Stimulated activated CD4-positive, alpha-beta T cell treated with anti-CD3 and anti-CD28 coated beads, Interleukin-4, amount 100 ng/mL, for 4 hours (primary cell): Measurements from ENCODE around the gene ODR4.
"Not testable (repeated sequence)": the region's sequence is repeated elsewhere in the genome, so short reads cannot be mapped to it uniquely, and the experiment has no call there.

Experiments
- DNase-seq, 2 experiments: peaks; one replicate each; pipeline ENCODE4 v3.0.0-alpha.2; 2020

Gene ODR4

DNA sequence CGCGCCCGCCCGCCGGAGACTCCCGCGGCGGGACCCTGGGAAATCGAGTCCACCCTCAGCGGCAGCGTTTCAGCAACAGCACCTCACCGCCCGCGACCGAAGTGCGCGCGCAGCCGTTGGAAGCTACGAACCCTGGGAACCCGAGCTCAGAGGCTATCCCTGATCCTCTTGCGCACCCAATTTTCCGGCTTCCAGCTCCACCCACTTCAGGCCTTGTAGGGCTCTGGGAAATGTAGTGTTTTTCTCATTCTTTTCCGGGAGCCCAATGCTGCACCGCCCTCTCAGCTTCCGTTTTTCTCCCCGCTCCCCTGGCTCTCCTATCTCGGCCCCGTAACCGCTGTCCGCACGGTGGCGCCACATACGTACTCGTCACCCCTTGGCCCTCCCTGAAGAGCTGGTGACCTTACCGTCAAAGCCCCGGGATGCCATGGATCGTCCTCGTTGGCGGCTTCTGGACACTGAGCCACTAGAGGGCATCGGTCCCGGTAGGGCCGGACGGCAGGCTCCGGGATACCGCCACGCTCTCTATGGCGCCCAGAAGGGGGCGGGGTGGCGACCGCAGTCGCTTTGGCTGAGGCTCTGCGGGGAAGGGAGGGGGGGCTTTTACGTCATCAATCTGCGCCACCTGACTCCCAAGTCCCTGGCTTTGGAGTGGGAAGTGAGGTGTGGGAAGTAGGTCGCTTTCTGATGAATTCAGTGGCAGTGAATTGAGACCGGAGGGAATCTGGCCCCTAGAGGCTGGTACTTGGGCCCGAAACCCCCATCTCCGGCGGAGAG lies at the start of gene ODR4, which contains the start of gene TPR:
ODR4 (plus strand) TSS at position 687 of the 777 bp plus-strand sequence. CDS start 3,948 bp downstream, outside the sequence.
TPR (minus strand) TSS at position 102 of the 777 bp plus-strand sequence. CDS start 225 bp downstream, outside the sequence.
- peak; percentile 93 to 95 for DNase-seq

DNA sequence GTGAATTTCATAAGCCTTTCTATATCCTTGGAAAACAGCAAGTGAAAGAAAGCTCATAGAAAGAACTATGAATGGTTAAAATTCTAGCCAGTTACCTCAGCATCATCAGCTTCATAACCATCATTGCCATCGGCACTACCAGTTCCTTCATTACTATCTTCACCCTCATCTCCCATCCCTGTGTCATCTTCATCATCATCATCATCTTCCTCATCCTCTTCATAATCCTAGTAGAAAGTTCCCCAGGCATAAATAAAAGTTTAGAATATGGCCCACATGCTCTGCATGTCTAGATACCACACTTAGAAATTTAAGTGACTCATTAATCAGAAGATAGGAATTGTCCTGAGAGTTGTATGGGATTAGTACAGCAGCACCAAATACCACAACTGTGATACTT lies 49.6 kb upstream of the ODR4 start:
- no peak for DNase-seq

DNA sequence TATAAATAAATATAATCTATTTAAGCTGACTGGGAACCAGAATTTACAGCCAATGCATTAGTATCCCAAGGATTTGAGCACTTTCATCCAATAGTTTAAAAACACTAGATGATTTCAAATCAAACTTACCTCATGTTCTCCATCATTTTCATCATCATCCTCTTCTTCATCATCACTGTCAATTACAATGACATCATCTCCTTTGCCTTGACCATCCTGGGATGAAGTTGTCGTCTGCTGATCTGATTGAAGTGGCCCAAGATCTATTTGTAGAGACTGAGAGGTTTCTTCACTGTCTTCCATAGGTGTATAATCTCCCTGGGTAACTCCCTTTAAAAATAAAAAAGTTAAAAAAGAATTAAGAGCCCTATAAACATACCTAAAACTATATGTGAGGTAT lies 48.3 kb upstream of the ODR4 start:
- DNase-seq = no peak

DNA sequence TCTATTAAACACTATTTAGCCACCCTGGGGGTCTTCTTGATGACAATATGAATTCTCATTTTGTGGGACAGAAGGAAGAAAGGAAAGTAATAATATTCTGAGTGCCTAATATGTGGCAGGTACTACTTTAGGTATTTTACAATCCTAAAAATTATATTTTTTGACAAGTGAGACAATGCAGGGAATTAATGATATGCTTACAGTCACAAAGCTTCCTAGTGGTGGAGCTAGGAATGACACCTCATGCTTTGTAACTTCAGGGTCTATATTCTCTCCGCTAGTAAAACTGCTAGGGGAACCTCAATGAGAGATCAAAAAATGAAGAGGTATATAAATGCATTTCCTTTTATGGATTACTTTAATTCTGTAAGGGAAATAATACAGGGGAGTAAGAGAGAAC lies 44.9 kb upstream of the ODR4 start:
- no peak for DNase-seq

DNA sequence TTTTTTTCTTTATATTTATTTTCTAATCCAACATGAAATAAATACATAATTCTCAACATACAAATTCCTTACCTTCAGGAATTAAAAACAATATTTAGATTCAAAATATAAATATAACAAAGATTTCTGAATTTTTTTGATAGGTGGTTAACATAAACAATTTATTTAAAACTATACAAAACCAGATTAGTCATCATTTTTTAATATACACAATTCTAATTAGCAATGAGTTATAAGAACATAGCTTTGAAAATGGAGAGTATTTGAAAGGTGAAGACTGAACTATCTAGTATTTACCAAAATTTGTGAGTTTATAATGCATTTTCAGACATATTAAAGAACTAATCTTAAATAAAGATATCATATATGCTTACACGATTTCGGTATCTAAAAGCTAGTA lies 38.1 kb upstream of the ODR4 start:
- DNase-seq = no peak

DNA sequence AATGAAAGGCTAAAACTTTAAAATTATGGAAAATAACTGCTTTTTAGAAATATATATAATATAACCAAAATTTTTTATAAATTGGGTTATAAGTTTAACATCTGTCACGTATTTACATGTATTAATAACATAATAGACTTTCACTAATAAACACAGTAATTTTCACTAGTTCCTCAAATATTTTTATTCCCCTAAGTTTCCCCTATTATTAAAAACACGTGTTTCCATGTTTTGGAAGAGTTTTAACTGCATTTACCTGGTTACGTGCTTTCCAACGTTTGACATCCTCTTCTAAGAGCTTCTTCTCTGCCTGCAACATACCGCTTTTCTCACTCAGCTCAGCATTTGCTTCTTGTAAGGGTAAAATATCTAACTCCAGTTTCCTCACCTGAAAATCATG lies 34.9 kb upstream of the ODR4 start:
- DNase-seq = no peak

DNA sequence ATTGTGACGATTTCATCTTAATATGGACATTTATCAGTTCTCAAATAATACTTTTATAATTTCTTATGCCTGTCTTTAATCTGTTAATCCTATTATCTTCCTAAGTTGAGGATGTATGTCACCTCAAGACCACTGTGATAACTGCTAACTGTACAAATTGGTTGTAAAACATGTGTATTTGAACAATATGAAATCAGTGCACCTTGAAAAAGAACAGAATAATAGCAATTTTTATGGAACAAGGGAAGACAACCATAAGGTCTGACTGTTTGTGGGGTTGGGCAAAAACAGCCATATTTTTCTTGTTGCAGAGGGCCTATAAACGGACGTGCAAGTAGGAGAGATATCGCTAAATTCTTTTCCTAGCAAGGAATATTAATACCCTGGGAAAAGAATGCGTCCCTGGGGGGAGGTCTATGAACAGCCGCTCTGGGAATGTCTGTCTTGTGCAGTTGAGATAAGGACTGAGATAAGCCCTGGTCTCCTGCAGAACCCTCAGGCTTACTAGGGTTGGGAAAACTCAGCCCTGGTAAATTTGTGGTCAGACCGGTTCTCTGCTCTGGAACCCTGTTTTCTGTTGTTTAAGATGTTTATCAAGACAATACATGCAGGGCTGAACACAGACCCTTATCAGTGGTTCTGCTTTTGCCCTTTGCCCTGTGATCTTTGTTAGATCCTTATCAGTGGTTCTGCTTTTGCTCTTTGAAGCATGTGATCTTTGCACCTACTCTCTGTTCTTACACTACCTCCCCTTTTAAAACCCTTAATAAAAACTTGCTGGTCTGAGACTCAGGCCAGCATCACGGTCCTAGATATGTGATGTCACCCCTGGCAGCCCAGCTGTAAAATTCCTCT lies 27.6 kb upstream of the ODR4 start:
- DNase-seq = not testable (repeated sequence)

DNA sequence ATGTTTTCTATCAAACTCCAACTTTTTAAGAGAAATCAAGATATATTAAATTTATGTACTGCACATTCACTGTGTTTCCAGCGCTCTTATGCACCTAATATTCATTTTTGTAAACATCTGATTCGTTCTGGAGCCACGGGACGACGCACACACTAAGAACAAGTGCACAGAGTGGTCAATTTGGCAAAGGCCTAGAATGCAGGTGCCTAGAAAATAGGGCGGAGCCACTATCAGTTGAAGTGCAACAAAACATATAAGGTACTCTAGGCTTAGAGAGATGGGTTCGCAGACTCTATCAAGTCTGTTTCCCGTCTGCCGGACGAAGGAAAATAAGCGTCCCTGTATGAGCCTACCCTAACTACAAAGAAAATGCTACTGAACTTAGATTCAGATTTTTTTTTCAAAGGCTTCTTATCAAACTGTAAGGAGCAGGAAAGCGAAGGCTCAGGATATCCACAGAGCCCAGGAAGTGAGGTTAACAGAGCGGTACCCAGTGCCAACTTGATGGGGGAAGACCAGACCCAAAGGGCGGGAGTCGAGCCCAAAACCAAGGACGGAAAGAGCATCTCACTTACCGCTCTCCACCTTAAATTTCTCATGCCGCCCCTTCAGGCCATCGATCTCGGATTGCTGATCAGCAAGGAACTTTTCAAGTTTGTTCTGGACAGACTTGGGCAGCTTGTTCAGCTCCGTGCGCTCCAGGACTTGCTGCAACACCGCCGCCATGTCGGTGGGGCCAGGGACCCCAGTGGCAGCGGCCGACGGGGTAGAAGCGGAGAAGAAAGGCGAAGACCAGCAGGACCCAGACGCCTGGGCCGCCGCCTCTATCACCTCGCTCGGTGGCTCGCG lies 1.1 kb upstream of the ODR4 start:
- DNase-seq = peak in 1 of 2 experiments; percentile 7

DNA sequence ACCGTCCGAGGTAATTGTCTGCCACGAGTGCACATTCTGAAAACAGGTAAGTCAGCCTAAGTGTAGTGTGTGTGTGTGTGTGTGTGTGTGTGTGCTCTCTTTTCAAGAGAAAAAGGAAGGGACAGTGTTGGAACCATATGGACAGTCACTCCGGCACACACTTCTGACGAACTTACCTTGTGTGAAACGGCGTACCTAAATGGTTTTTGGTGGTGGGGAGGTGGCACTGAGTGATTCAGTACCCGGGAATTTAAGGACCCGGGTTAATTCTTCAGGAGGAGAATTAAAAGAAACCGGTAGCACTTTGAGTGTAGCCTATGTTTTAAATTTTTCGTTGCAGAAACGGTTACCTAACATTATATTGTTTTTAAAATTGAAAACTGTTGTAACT lies 286 bp downstream of the ODR4 start:
- no peak for DNase-seq

DNA sequence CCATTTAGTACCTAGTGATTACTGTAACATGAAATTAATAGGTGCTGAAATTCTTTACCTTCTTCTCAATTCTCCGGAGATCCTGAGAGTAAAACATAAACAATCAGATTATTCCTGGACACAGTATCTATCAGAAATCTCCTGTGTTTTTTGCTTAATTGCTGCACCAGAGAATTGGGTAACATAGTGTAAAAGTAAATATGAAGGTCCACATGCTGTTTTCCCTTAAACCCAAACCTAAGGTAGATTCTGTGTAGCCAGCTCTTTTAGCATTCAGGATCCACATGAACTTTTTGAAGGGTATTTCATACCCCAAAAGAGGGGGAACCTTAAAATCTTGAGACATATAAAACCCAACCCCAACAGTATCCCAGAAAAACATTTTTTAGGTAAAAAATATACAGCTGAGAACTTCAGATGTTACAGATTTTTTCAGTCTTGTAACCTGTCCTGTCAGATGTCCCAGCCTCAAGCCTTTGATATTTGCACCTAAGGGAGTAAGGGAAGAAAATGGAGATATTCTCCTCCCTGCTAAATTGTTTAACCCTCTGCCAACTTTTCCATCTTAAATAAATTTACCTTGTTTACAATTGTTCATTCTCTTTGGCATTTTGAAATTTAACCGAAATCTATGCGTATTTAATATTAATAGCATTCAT lies 11.2 kb downstream of the ODR4 start:
- DNase-seq = no peak

DNA sequence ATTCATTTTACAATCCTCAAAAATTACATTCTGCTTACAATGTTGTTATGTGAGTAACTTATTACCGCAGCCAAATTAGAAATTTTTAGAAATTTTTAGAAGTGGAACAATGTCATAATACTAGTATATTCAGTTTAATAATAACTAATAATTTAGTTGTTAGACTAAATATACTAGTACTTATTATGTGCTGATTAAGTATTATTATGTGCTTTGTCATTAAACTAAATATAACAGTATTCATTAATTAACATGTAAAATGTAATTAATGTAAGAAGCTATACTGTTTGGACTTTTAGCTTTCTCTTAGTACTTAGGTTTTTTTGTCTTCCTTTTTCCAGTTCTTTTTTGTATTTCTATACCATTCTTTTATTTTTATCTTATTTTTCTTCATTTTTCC lies 15.3 kb downstream of the ODR4 start:
- DNase-seq = no peak

DNA sequence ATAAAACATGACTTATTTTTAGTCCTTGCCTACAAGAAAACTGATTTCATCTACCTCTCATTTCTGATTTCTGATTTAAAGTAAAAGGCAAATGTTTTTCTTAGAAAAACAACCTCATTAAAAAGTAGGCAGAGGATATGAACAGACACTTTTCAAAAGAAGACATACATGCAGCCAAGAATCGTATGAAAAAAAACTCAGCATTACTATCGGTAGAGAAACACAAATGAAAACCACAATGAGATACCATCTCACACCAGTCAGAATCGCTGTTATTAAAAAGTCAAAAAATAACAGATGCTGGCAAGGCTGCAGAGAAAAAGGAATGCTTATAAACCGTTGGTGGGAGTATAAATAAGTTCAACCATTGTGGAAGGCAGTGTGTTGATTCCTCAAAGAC lies 16.2 kb downstream of the ODR4 start:
- no peak for DNase-seq

DNA sequence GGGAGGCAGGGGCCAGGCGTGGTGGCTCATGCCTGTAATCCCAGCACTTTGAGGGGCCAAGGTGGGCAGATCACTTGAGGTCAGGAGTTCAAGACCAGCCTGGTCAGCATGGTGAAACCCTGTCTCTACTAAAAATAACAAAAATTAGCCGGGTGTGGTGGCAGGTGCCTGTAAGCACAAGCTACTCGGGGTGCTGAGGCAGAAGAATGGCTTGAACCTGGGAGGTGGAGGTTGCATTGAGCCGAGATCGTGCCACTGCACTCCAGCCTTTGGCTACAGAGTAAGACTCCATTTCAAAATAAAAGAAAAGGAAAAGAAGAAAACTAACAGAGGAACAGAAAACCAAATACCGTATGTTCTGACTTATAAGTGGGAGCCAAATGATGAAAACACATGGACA lies 17.1 kb downstream of the ODR4 start:
- not testable (repeated sequence) for DNase-seq

DNA sequence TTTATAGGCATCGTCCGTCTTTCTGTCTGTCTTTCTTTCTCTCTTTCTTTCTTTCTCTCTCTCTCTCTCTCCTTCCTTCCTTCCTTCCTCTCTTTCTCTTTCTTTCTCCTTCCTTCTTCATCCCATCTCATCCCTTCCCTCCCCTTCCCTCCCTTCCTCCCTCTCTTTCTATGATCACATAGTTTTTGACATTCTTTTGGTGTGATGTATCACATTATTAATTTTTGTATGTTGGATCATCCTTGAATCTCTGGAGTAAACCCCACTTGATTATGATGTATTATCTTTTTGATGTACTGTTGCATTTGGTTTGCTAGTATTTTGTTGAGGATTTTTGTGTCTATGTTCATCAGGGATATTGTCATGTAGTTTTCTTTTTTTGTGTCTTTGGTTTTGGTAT lies 25.8 kb downstream of the ODR4 start:
- not testable (repeated sequence) for DNase-seq

DNA sequence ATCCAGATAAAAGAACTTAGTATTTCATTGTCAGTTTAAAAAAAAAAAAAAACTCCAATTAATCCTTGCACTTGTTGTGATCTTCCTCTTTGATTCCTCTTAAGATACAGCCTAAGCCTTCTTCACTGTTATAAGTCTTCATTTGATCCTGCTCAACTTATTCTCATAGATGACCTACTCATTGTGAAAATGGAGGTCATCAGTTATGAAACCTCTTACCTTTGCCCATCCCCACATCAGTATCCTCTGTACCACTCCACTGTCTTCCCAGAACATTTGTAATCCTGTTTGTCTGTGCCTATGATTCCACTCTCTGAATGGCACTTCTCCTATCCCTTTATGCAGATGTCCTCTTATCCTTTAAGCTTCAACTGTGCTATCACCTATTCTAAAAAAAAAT lies 28.0 kb downstream of the ODR4 start:
- DNase-seq = no peak

DNA sequence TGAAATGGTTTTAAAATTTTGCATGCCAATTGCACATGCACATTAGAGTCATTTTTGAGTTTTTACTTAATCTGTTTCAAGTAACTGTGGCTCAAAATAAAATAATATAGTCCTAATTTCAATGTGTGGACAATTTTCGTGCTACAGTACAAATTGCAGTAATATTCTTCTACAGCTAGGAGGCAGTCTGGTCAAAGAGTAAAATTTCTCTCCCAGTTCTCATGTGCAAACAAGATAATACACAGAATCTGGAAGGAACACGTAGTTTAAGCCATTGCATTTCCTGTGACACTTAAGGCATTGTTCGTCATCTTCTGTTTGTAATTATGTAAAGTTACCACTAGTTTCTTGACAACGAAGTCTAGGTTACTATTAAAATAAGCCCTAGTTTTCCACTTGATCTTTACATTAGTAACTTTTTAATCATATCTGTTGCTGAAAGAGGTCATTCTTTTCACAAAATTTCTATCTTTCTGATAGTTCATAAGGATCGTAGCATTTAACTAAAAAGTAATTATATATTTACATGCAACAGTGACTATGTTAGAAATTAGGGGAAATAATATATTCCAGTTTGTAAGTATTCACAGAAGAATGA lies 28.9 kb downstream of the ODR4 start:
- no peak for DNase-seq

DNA sequence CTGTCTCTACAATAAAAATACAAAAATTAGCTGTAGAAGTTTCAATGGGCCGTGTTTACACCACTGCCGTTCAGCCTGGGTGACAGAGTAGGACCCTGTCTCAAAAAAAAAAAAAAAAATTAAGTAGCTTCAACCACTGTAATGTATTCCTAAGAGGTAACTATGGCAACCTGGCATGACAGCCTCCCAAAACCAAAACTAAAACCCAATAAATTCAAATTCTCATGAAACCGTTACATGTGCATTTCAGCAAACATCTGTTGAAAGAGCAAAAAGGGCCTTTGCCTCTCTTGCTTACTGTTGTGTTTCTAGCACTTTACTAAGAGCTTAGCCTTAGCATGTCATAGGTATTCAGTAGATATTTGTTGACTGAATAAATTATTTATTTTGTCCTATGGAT lies 33.5 kb downstream of the ODR4 start:
- DNase-seq = no peak

DNA sequence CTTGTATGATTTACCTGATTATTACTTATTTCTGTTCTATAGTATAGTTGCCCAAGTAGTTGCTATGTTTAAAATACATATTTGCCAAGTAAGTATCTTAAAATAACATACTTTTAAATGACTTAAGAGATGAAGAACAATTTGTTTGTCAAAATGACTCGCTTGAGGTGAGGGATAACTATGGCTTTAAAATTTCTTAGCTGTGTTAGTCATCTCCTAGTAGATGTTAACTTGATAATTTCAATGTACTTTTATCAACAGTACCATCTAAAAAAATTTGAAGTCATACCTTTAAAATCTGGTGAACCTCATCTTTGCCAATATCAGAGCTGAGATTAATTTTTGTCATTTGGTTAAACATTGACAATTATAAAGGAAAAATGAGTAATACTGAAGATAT lies 37.7 kb downstream of the ODR4 start:
- DNase-seq = no peak

DNA sequence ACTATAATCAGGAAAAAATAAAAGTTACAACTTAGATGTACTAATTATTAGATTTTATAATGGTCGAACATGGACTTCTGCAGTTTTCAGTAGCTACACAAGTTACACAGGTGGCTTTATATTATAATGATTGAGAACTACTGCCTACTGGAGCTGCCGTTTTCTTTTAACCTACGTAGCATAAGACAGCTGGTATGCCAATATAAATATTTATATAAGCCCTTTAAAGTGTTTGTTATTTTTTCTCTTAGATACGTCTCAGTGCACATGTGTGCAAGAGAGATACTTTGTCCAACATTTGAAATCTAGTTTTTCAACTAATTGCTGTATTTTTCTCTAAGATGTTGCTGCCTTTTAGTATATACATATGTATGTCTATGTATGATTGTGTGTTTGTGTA lies 42.9 kb downstream of the ODR4 start:
- no peak for DNase-seq

DNA sequence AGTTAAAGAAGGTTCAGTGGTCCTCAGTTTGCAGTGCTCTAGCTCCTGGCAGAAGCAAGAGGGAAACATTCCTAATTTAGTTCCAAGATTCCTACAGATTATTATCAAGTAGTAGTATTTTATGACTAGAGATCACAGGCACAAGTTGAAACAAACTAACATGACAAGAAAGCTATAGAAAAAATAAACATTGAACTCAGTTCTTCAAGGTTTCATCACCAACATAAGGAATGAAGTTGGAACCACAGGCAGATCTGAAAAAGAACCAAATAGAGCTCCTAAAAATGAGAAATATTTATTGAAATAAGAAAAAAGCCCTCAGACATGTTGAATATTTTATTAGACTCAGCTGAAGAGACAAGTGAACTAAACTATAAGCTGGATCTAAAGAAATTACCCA lies 44.7 kb downstream of the ODR4 start:
- DNase-seq = no peak

DNA sequence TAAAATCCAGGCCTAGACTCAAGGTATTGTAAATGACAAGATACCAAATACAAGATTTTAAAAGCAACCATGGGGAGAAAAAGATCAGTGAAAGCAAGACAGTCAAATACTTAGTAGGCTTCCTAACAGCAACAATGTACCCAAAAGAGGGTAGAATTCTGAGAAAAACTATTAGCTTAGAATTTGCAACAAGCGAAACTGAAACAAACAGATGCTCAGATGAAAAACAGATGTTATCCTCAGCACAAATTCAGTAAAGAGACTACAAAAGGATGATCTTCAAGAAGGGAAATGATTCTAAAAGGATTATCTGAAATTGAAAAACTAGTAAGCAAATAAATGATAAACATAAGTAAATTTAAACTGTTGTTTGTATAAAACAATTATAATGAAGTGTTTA lies 45.3 kb downstream of the ODR4 start:
- no peak for DNase-seq

DNA sequence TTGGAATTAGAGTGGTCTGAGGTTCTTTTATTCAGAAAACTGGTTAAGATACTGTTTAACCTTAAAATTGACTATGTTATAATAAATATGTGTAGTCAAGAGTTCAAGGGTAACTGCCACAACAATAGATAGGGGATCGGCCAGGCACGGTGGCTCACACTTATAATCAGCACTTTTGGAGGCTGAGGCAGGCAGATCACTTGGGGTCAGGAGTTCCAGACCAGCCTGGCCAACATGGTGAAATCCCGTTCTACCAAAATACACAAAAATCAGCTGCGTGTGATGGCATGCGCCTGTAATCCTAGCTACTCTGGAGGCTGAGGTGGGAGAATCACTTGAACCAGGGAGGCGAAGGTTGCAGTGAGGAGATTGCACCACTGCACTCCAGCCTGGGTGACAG lies 45.8 kb downstream of the ODR4 start:
- DNase-seq = no peak
